Neural progenitor cell (in vitro differentiated cells): ENCODE measurements around the gene MUSTN1. TPM values are rescaled to one million over a fixed set of nuclear protein-coding genes. Genes with fewer than 3 reads are reported as not detected.

Source experiments
- DNase-seq: peaks from one replicate; pipeline ENCODE4 v3.0.0-alpha.2; 2016; ENCODE audit warnings: low spot score
- H2AFZ ChIP-seq: fragments of 200-600 bp; sonication (generic); replicated peaks from 2 replicates; pipeline ENCODE4 v1.6.1; 2016; ENCODE audit warnings: antibody characterized with exemption
- H3F3A ChIP-seq: fragments of 200-600 bp; sonication (generic); 2 replicates; pipeline ENCODE4 v1.6.1; 2016; ENCODE audit warnings: antibody characterized with exemption, low read depth
- H3K27ac ChIP-seq: fragments of 200-600 bp; sonication (generic); 2 replicates; pipeline ENCODE4 v1.5.1; 2016; ENCODE audit warnings: mild to moderate bottlenecking
- H3K27me3 ChIP-seq: fragments of 200-600 bp; sonication (generic); 2 replicates; pipeline ENCODE4 v1.6.1; 2016; ENCODE audit warnings: mild to moderate bottlenecking, moderate library complexity
- H3K36me3 ChIP-seq: fragments of 200-600 bp; sonication (generic); 2 replicates; pipeline ENCODE4 v1.5.1; 2016
- H3K4me1 ChIP-seq: fragments of 200-600 bp; sonication (generic); 2 replicates; pipeline ENCODE4 v1.6.1; 2016; ENCODE audit warnings: mixed run types
- H3K4me2 ChIP-seq: fragments of 200-600 bp; sonication (generic); 2 replicates; pipeline ENCODE4 v1.6.1; 2016
- H3K4me3 ChIP-seq: fragments of 200-600 bp; sonication (generic); 2 replicates; pipeline ENCODE4 v1.5.1; 2016
- H3K79me2 ChIP-seq: fragments of 200-600 bp; sonication (generic); 2 replicates; pipeline ENCODE4 v1.6.1; 2016; ENCODE audit warnings: low read depth
- H3K9ac ChIP-seq: fragments of 200-600 bp; sonication (generic); 2 replicates; pipeline ENCODE4 v1.6.1; 2016
- H3K9me3 ChIP-seq: fragments of 200-600 bp; sonication (generic); 2 replicates; pipeline ENCODE4 v1.5.1; 2016; ENCODE audit warnings: low read depth
- H4K20me1 ChIP-seq: fragments of 200-600 bp; sonication (generic); 2 replicates; pipeline ENCODE4 v1.6.1; 2016; ENCODE audit warnings: low read depth
- H3K27ac Mint-ChIP-seq: 3 replicates; pipeline ENCODE4 v1.8.0; 2021; ENCODE audit warnings: mixed read lengths
- H3K27me3 Mint-ChIP-seq: 2 replicates; pipeline ENCODE4 v1.8.0; 2022; ENCODE audit warnings: low read depth, mild to moderate bottlenecking, inconsistent platforms, moderate library complexity, mixed read lengths; ENCODE audit not compliant: insufficient read depth
- H3K36me3 Mint-ChIP-seq: 3 replicates; pipeline ENCODE4 v1.8.0; 2021; ENCODE audit warnings: mixed read lengths
- H3K4me1 Mint-ChIP-seq: 3 replicates; pipeline ENCODE4 v1.8.0; 2021; ENCODE audit warnings: mixed read lengths
- H3K4me3 Mint-ChIP-seq: 3 replicates; pipeline ENCODE4 v1.8.0; 2021; ENCODE audit warnings: mild to moderate bottlenecking, moderate library complexity, mixed read lengths
- H3K9me3 Mint-ChIP-seq: 3 replicates; pipeline ENCODE4 v1.8.0; 2020; ENCODE audit warnings: mixed read lengths
- CTCF ChIP-seq: fragments of 200-600 bp; sonication (generic); IDR thresholded peaks from 2 replicates; pipeline ENCODE4 v1.5.1; 2017; ENCODE audit warnings: antibody characterized with exemption, mild to moderate bottlenecking
- EZH2 ChIP-seq: fragments of 200-600 bp; sonication (generic); IDR thresholded peaks from 2 replicates; pipeline ENCODE4 v1.6.1; 2017; ENCODE audit warnings: antibody characterized with exemption, mild to moderate bottlenecking, moderate library complexity
- EZH2phosphoT487 ChIP-seq: fragments of 200-600 bp; sonication (generic); IDR thresholded peaks from 2 replicates; pipeline ENCODE4 v1.6.1; 2017; ENCODE audit warnings: antibody characterized with exemption
- total RNA-seq: library from RNA; depleted of rRNA; stranded (reverse); fragments of >200 nt; gene quantifications from 2 replicates; pipeline ENCODE4 v1.2.3, GENCODE V29; 2015; ENCODE audit warnings: low replicate concordance

Gene MUSTN1
- total RNA-seq, 1 donor from 2014 or later: 2.0 TPM

GRCh38 chr3:52810923-52811322 lies 23.9 kb downstream of the MUSTN1 start:
- no peak overlapping the region for H3K27ac Mint-ChIP-seq
- no peaks in the 10 kb centered on the region for H3K79me2 ChIP-seq
- H3K36me3 ChIP-seq: no peaks in the 10 kb centered on the region
- peaks cover 7% of the 10 kb centered on the region for H3K27me3 Mint-ChIP-seq
- DNase-seq: no peak
- H3K4me1 Mint-ChIP-seq: no peaks in the 10 kb centered on the region
- TF ChIP-seq CTCF (no peak), EZH2phosphoT487 (no peak), EZH2 (no peak)
- no peaks in the 10 kb centered on the region for H3K27me3 ChIP-seq
- no peaks in the 10 kb centered on the region for H3K9me3 Mint-ChIP-seq
- H3K9ac ChIP-seq: no peak overlapping the region
- H3K4me3 ChIP-seq: no peak overlapping the region
- no peaks in the 10 kb centered on the region for H3K9me3 ChIP-seq
- no peak overlapping the region for H2AFZ ChIP-seq
- H3K27ac ChIP-seq: no peak overlapping the region
- no peaks in the 10 kb centered on the region for H4K20me1 ChIP-seq
- H3K4me1 ChIP-seq: no peaks in the 10 kb centered on the region
- H3K36me3 Mint-ChIP-seq: no peaks in the 10 kb centered on the region
- no peaks in the 10 kb centered on the region for H3F3A ChIP-seq
- no peak overlapping the region for H3K4me2 ChIP-seq
- no peak overlapping the region for H3K4me3 Mint-ChIP-seq

DNA sequence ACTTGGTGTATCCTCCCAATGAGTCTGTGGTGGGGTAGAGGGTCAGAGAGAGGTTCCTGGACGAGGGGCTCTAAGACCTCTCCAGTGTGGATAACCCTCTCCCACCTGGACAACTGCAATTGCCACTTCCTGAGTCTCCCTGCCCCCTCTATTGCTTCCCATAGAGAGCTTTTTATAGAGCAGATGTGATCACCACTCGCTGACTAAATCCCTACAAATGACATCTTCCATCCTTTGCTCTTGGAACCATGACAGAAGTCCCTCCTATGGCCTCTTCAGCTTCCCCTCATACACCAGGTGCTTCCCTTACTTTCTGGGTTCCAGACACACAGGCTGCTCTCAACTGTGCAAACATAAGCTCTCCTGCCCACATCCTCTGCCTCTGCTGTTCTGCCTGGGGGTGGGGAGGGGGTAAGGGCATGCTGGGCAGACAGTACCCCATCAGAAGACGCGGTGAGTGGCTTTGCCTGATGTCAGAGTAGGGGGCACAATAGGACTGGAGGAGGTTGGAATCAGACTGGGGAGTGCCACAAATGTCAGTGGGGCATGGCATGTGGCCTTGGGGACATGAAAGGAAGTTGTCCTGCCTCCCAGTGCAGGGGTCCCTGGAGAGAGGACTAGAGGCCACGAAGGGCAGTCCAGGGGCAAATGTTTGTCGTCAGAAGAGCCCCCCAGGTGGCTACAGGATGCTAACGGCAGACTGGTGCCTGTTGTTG lies 25.0 kb downstream of the MUSTN1 start:
- no peaks in the 10 kb centered on the region for H3K4me1 ChIP-seq
- H3K36me3 ChIP-seq: no peaks in the 10 kb centered on the region
- Mint-ChIP-seq H3K27ac (peak overlapping the region; percentile 69), H3K4me1 (no peaks in the 10 kb centered on the region), H3K4me3 (no peak overlapping the region), H3K36me3 (no peaks in the 10 kb centered on the region), H3K9me3 (no peaks in the 10 kb centered on the region), H3K27me3 (peaks cover 7% of the 10 kb centered on the region)
- no peak for TF ChIP-seq CTCF
- no peak for TF ChIP-seq EZH2phosphoT487
- no peak for TF ChIP-seq EZH2
- no peaks in the 10 kb centered on the region for H4K20me1 ChIP-seq
- H2AFZ ChIP-seq: no peak overlapping the region
- H3K79me2 ChIP-seq: no peaks in the 10 kb centered on the region
- H3K4me3 ChIP-seq: no peak overlapping the region
- H3K9me3 ChIP-seq: no peaks in the 10 kb centered on the region
- DNase-seq: no peak
- H3K4me2 ChIP-seq: no peak overlapping the region
- no peak overlapping the region for H3K27ac ChIP-seq
- no peak overlapping the region for H3K9ac ChIP-seq
- no peaks in the 10 kb centered on the region for H3F3A ChIP-seq
- H3K27me3 ChIP-seq: no peaks in the 10 kb centered on the region

DNA sequence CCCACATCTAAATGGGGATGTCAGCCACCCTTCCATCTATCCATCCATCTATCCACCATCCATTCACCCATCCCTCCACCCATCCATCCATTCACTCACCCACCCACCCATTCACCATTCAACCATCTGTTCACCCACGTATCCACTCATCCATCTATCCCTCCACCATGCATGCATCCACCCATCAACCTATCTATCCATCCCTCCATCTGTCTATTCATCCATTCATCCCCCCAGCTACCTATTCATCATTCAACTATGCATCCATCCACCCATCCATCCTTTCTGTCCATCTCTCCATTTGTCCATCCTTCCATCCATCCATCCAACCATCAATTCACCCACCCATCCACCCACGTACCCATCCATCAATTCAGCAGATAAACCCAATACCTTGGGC lies 25.7 kb downstream of the MUSTN1 start:
- DNase-seq: no peak
- Histone ChIP-seq H3F3A (no peaks in the 10 kb centered on the region), H3K9ac (no peak overlapping the region), H2AFZ (no peak overlapping the region), H4K20me1 (no peaks in the 10 kb centered on the region), H3K79me2 (no peaks in the 10 kb centered on the region), H3K9me3 (no peaks in the 10 kb centered on the region), H3K36me3 (no peaks in the 10 kb centered on the region), H3K4me1 (no peaks in the 10 kb centered on the region), H3K4me2 (no peak overlapping the region), H3K27ac (no peak overlapping the region), H3K27me3 (no peaks in the 10 kb centered on the region), H3K4me3 (no peak overlapping the region)
- H3K27me3 Mint-ChIP-seq: peaks cover 7% of the 10 kb centered on the region
- no peak overlapping the region for H3K4me3 Mint-ChIP-seq
- H3K9me3 Mint-ChIP-seq: no peaks in the 10 kb centered on the region
- no peaks in the 10 kb centered on the region for H3K36me3 Mint-ChIP-seq
- no peaks in the 10 kb centered on the region for H3K4me1 Mint-ChIP-seq
- TF ChIP-seq EZH2phosphoT487: no peak
- TF ChIP-seq EZH2: no peak
- no peak for TF ChIP-seq CTCF
- no peak overlapping the region for H3K27ac Mint-ChIP-seq
